ENCODE data around the gene PRELID2. TPM values are rescaled to one million over a fixed set of nuclear protein-coding genes. Genes with fewer than 3 reads are reported as not detected.

The PRELID2 gene
- total RNA-seq, 5 donors from 2014 or later (not counting 1 experiment from before 2014, with no cell fraction given) = 0.23 to 1.9 (median 0.69) TPM

- no peak overlapping the region for H3K27ac ChIP-seq (ENCODE audit: low read length)
- H3K9me3 Mint-ChIP-seq = peaks cover 0 to 9% (median 4%) of the 10 kb centered on the region in 3 donors
- ATAC-seq (replicated peaks in 1 of 4) (no peak), DNase-seq (no peak)
- no peaks in the 10 kb centered on the region for H3K27me3 ChIP-seq (replicated peaks in 1 of 2; ENCODE audit: control insufficient read depth in 2 of 2, extremely low read depth in 1 of 2, insufficient read depth in 2 of 2, low read length in 1 of 2)
- no peak overlapping the region for H3K4me3 ChIP-seq (ENCODE audit: control insufficient read depth in 1 of 2, extremely low read depth in 1 of 2, low read length in 1 of 2)
- no peaks in the 10 kb centered on the region for H3K4me1 ChIP-seq (ENCODE audit: control insufficient read depth in 1 of 2, extremely low read depth in 1 of 2, insufficient read depth in 2 of 2, low read length in 2 of 2)
- H3K27me3 Mint-ChIP-seq = no peaks in the 10 kb centered on the region
- H3K4me3 Mint-ChIP-seq = no peak overlapping the region
- no CpG with 5 or more reads among the region's 2 CpGs for whole genome bisulfite sequencing (ENCODE audit: insufficient coverage)
- no peaks in the 10 kb centered on the region for H3K36me3 Mint-ChIP-seq
- POLR2A ChIA-PET = no interaction called here
- no peak overlapping the region for H3K27ac Mint-ChIP-seq
- H3K36me3 ChIP-seq (ENCODE audit: control insufficient read depth in 2 of 2, extremely low read depth in 1 of 2, insufficient read depth in 1 of 2, low read length in 1 of 2) = no peaks in the 10 kb centered on the region
- H3K4me1 Mint-ChIP-seq = no peaks in the 10 kb centered on the region
- no peaks in the 10 kb centered on the region for H3K9me3 ChIP-seq
- CTCF ChIA-PET = no interaction called here
These were observed 38.8 kb downstream of the PRELID2 start for GRCh38 chr5:145796318-145796717.

- no peak overlapping the region for H3K27ac ChIP-seq (ENCODE audit: low read length)
- Mint-ChIP-seq H3K27ac (no peak overlapping the region), H3K9me3 (peaks cover 2 to 9% (median 4%) of the 10 kb centered on the region in 3 donors), H3K4me3 (no peak overlapping the region), H3K4me1 (no peaks in the 10 kb centered on the region), H3K27me3 (no peaks in the 10 kb centered on the region), H3K36me3 (no peaks in the 10 kb centered on the region)
- H3K4me3 ChIP-seq (ENCODE audit: control insufficient read depth in 1 of 2, extremely low read depth in 1 of 2, low read length in 1 of 2) = no peak overlapping the region
- no peaks in the 10 kb centered on the region for H3K4me1 ChIP-seq (ENCODE audit: control insufficient read depth in 1 of 2, extremely low read depth in 1 of 2, insufficient read depth in 2 of 2, low read length in 2 of 2)
- H3K36me3 ChIP-seq (ENCODE audit: control insufficient read depth in 2 of 2, extremely low read depth in 1 of 2, insufficient read depth in 1 of 2, low read length in 1 of 2) = no peaks in the 10 kb centered on the region
- no peaks in the 10 kb centered on the region for H3K27me3 ChIP-seq (replicated peaks in 1 of 2; ENCODE audit: control insufficient read depth in 2 of 2, extremely low read depth in 1 of 2, insufficient read depth in 2 of 2, low read length in 1 of 2)
- CTCF ChIA-PET = no interaction called here
- ATAC-seq (replicated peaks in 1 of 4) (no peak), DNase-seq (no peak)
- POLR2A ChIA-PET = no interaction called here
- WGBS (ENCODE audit: insufficient coverage) = no CpG with 5 or more reads among the region's 2 CpGs
- no peaks in the 10 kb centered on the region for H3K9me3 ChIP-seq
These were observed 41.6 kb downstream of the PRELID2 start for GRCh38 chr5:145793574-145793973.

- ATAC-seq (replicated peaks in 1 of 4) (no peak), DNase-seq (no peak)
- H3K4me3 Mint-ChIP-seq = no peak overlapping the region
- H3K27me3 Mint-ChIP-seq = no peaks in the 10 kb centered on the region
- WGBS (ENCODE audit: insufficient coverage) = no CpG with 5 or more reads among the region's 3 CpGs
- H3K9me3 ChIP-seq = no peaks in the 10 kb centered on the region
- H3K36me3 ChIP-seq (ENCODE audit: control insufficient read depth in 2 of 2, extremely low read depth in 1 of 2, insufficient read depth in 1 of 2, low read length in 1 of 2) = no peaks in the 10 kb centered on the region
- no peaks in the 10 kb centered on the region for H3K27me3 ChIP-seq (replicated peaks in 1 of 2; ENCODE audit: control insufficient read depth in 2 of 2, extremely low read depth in 1 of 2, insufficient read depth in 2 of 2, low read length in 1 of 2)
- H3K4me1 ChIP-seq (ENCODE audit: control insufficient read depth in 1 of 2, extremely low read depth in 1 of 2, insufficient read depth in 2 of 2, low read length in 2 of 2) = no peaks in the 10 kb centered on the region
- H3K9me3 Mint-ChIP-seq = peaks cover 2 to 7% (median 2%) of the 10 kb centered on the region in 3 donors
- CTCF ChIA-PET = no interaction called here
- H3K36me3 Mint-ChIP-seq = no peaks in the 10 kb centered on the region
- no peaks in the 10 kb centered on the region for H3K4me1 Mint-ChIP-seq
- no peak overlapping the region for H3K27ac Mint-ChIP-seq
- H3K4me3 ChIP-seq (ENCODE audit: control insufficient read depth in 1 of 2, extremely low read depth in 1 of 2, low read length in 1 of 2) = no peak overlapping the region
- POLR2A ChIA-PET = no interaction called here
- H3K27ac ChIP-seq (ENCODE audit: low read length) = no peak overlapping the region
These were observed 42.3 kb downstream of the PRELID2 start for GRCh38 chr5:145792840-145793239.

- 95% methylated on average over 8 of the region's 9 CpGs for WGBS (ENCODE audit: insufficient coverage)
- CTCF ChIA-PET = no interaction called here
- no peaks in the 10 kb centered on the region for H3K36me3 ChIP-seq (ENCODE audit: control insufficient read depth in 2 of 2, extremely low read depth in 1 of 2, insufficient read depth in 1 of 2, low read length in 1 of 2)
These were observed 43.3 kb downstream of the PRELID2 start for GRCh38 chr5:145791866-145792265.

GRCh38 chr5:145787996-145788395 lies 47.1 kb downstream of the PRELID2 start:
- Mint-ChIP-seq H3K4me3 (no peak overlapping the region), H3K9me3 (peaks cover 0 to 2% (median 0%) of the 10 kb centered on the region in 3 donors), H3K27me3 (no peaks in the 10 kb centered on the region), H3K36me3 (no peaks in the 10 kb centered on the region), H3K4me1 (no peaks in the 10 kb centered on the region), H3K27ac (no peak overlapping the region)
- H3K27ac ChIP-seq (ENCODE audit: low read length) = no peak overlapping the region
- DNase-seq = no peak
- H3K4me3 ChIP-seq (ENCODE audit: control insufficient read depth in 1 of 2, extremely low read depth in 1 of 2, low read length in 1 of 2) = no peak overlapping the region
- H3K4me1 ChIP-seq (ENCODE audit: control insufficient read depth in 1 of 2, extremely low read depth in 1 of 2, insufficient read depth in 2 of 2, low read length in 2 of 2) = no peaks in the 10 kb centered on the region
- ATAC-seq (replicated peaks in 1 of 4) = no peak
- ChIA-PET POLR2A (no interaction called here), CTCF (no interaction called here)
- WGBS (ENCODE audit: insufficient coverage) = 0% methylated on average over 1 of the region's 1 CpG
- H3K9me3 ChIP-seq = no peaks in the 10 kb centered on the region
- H3K27me3 ChIP-seq (replicated peaks in 1 of 2; ENCODE audit: control insufficient read depth in 2 of 2, extremely low read depth in 1 of 2, insufficient read depth in 2 of 2, low read length in 1 of 2) = no peaks in the 10 kb centered on the region
- H3K36me3 ChIP-seq (ENCODE audit: control insufficient read depth in 2 of 2, extremely low read depth in 1 of 2, insufficient read depth in 1 of 2, low read length in 1 of 2) = no peaks in the 10 kb centered on the region

More at GRCh38 chr5:145791866-145792265, 43.3 kb downstream of the PRELID2 start:
- Histone ChIP-seq H3K27me3 (replicated peaks in 1 of 2; ENCODE audit: control insufficient read depth in 2 of 2, extremely low read depth in 1 of 2, insufficient read depth in 2 of 2, low read length in 1 of 2) (no peaks in the 10 kb centered on the region), H3K9me3 (no peaks in the 10 kb centered on the region), H3K27ac (ENCODE audit: low read length) (no peak overlapping the region), H3K4me3 (ENCODE audit: control insufficient read depth in 1 of 2, extremely low read depth in 1 of 2, low read length in 1 of 2) (no peak overlapping the region), H3K4me1 (ENCODE audit: control insufficient read depth in 1 of 2, extremely low read depth in 1 of 2, insufficient read depth in 2 of 2, low read length in 2 of 2) (no peaks in the 10 kb centered on the region)
- DNase-seq (no peak), ATAC-seq (replicated peaks in 1 of 4) (no peak)
- POLR2A ChIA-PET = no interaction called here
- Mint-ChIP-seq H3K4me1 (no peaks in the 10 kb centered on the region), H3K36me3 (no peaks in the 10 kb centered on the region), H3K4me3 (no peak overlapping the region), H3K27me3 (no peaks in the 10 kb centered on the region), H3K27ac (no peak overlapping the region), H3K9me3 (peaks cover 0 to 2% (median 0%) of the 10 kb centered on the region in 3 donors)

GRCh38 chr5:145787507-145787906 lies 47.6 kb downstream of the PRELID2 start:
- no peak overlapping the region for H3K27ac Mint-ChIP-seq
- H3K4me1 Mint-ChIP-seq = no peaks in the 10 kb centered on the region
- peaks cover 0 to 2% (median 0%) of the 10 kb centered on the region in 3 donors for H3K9me3 Mint-ChIP-seq
- Histone ChIP-seq H3K4me1 (ENCODE audit: control insufficient read depth in 1 of 2, extremely low read depth in 1 of 2, insufficient read depth in 2 of 2, low read length in 2 of 2) (no peaks in the 10 kb centered on the region), H3K36me3 (ENCODE audit: control insufficient read depth in 2 of 2, extremely low read depth in 1 of 2, insufficient read depth in 1 of 2, low read length in 1 of 2) (no peaks in the 10 kb centered on the region), H3K27ac (ENCODE audit: low read length) (no peak overlapping the region), H3K27me3 (replicated peaks in 1 of 2; ENCODE audit: control insufficient read depth in 2 of 2, extremely low read depth in 1 of 2, insufficient read depth in 2 of 2, low read length in 1 of 2) (no peaks in the 10 kb centered on the region), H3K4me3 (ENCODE audit: control insufficient read depth in 1 of 2, extremely low read depth in 1 of 2, low read length in 1 of 2) (no peak overlapping the region), H3K9me3 (no peaks in the 10 kb centered on the region)
- ATAC-seq (replicated peaks in 1 of 4) (no peak), DNase-seq (no peak)
- no peak overlapping the region for H3K4me3 Mint-ChIP-seq
- no peaks in the 10 kb centered on the region for H3K36me3 Mint-ChIP-seq
- CTCF ChIA-PET = no interaction called here
- POLR2A ChIA-PET = no interaction called here
- WGBS (ENCODE audit: insufficient coverage) = no CpG with 5 or more reads among the region's 3 CpGs
- H3K27me3 Mint-ChIP-seq = no peaks in the 10 kb centered on the region

GRCh38 chr5:145787001-145787400 lies 48.1 kb downstream of the PRELID2 start:
- Mint-ChIP-seq H3K27ac (no peak overlapping the region), H3K4me1 (no peaks in the 10 kb centered on the region), H3K27me3 (no peaks in the 10 kb centered on the region), H3K36me3 (no peaks in the 10 kb centered on the region), H3K4me3 (no peak overlapping the region), H3K9me3 (peaks cover 0 to 2% (median 0%) of the 10 kb centered on the region in 3 donors)
- 93% methylated on average over 3 of the region's 5 CpGs for WGBS (ENCODE audit: insufficient coverage)
- H3K4me1 ChIP-seq (ENCODE audit: control insufficient read depth in 1 of 2, extremely low read depth in 1 of 2, insufficient read depth in 2 of 2, low read length in 2 of 2) = no peaks in the 10 kb centered on the region
- H3K4me3 ChIP-seq (ENCODE audit: control insufficient read depth in 1 of 2, extremely low read depth in 1 of 2, low read length in 1 of 2) = no peak overlapping the region
- H3K27ac ChIP-seq (ENCODE audit: low read length) = no peak overlapping the region
- ChIA-PET CTCF (no interaction called here), POLR2A (no interaction called here)
- DNase-seq = no peak
- H3K9me3 ChIP-seq = no peaks in the 10 kb centered on the region
- no peaks in the 10 kb centered on the region for H3K36me3 ChIP-seq (ENCODE audit: control insufficient read depth in 2 of 2, extremely low read depth in 1 of 2, insufficient read depth in 1 of 2, low read length in 1 of 2)
- no peaks in the 10 kb centered on the region for H3K27me3 ChIP-seq (replicated peaks in 1 of 2; ENCODE audit: control insufficient read depth in 2 of 2, extremely low read depth in 1 of 2, insufficient read depth in 2 of 2, low read length in 1 of 2)
- no peak for ATAC-seq (replicated peaks in 1 of 4)
